Non-pigmented ciliary epithelial cell (primary cell): ENCODE results near the gene NAALADL2.

Experiments used
- DNase-seq: peaks from one replicate; pipeline ENCODE4 v3.0.0-alpha.2; 2010; ENCODE audit warnings: low read depth

The NAALADL2 gene

DNA sequence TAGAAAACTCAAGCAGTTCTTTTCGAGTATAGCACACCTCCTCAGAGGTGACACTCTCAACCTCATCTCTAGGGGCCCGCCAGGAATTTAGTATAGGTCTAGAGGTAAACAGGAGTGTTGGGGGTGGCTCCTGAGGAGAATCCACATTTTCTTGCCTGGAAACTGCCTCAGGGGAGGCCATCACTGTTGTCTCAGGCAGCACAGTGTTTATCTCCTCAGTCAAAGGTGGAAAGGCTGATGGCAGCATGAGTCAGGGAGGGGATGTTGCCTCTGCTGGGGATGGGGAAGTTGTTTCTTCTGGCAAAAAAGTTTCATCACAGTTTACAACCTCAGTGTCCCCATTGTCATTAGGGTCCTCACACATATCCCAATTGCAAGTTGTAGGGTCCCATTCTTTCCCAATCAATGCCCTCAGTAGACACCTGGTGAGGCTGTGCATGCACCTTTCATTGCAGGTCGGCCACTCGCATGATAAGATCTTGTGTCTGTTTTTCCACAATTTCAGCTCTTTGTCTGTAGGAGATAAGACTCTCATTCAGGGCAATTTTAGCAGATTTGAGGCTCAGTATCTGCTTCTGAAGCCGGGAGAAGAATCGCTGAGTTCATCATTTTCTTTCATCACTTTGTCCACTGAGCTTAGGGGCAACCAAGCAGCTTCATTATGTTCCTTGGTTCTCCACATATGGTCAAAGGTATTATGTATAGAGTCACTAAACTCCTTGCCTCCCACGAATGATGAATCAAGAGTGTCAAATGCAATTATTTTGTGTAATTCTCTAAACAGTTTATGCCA, 25.8 kb downstream of the NAALADL2 start:
- no peak for DNase-seq

DNA sequence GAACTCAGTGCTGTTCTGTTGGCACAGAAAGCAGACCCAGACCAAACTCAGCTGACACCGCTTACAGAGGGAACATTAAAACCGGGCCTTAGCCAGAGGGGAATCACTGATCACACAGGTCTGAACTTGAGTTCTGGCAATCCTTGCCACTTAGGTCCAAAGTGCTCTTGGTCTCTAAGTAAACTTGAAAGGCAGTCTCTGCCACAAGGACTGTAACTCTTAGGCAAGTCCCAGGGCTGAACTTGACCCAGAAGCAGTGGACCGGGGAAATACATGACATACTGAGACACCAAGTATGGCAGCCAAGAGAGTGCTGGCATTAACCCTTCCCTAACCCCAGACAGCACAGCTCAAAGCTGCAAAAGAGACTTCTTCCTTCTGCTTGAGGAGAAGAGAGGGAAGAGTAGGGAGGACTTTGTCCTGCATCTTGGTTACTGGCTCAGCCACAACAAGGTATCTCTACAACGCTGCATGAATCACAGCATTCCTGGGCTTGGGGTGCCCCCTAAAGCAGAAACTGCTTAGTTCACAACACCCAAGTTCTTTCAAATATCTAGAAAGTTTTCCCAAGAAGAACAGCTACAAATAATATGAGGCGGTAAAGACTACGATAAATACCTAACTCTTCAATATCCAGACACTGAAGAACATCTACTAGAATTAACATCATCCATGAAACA, 32.5 kb downstream of the NAALADL2 start:
- DNase-seq: no peak

DNA sequence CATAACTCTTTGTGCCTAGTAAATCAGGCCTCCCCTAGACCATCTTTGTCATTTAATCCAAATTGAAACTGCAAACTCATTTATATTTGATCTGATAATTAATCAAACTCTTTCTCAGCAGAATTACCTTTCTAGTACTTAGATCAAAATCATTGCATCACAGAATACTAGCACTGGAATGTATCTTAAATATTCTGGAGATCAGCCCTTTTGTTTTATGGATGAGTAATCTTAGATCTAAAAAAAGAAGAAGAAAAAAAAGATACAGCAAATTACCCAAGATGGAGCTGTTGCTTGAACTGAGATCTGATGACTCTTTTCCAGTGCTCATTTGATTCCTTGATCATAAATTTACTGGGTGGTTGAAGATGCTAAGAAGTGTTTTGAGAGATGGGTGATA, 47.9 kb downstream of the NAALADL2 start:
- no peak for DNase-seq

DNA sequence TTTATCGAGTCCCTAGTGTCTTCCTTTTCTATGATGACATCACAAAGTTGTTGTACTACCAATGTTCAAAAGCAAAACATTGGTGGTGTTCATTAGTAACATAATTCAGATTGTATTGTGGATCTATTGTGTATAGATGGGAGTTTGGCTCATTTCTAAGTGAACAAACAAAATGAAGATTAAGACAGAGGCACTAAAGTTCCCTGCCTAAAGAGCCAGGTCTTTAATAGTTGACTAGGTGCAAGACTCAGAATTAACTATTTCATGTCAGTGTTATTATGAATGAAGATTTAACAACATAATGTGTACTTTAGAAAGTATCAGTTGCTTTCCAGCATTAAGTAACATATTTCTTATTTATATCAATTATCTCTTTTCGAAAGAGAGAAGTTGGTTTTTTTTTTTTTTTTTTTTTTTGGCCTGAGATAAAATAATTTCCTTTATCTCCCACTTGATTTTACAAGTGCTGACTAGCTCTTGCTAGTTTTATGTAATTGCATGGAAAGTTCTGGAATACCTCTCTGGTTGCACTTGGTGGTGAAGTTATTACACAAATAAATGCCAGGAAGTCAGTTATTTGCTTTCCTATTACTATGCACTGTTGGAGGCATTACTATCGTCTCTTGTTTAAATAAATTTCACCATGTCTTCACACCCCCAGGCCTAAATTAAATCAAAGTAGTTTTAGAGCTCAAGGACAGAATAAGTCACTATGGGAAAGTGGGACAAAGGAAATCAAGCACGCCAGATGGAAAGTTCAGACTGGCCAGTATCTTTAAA, 48.7 kb downstream of the NAALADL2 start:
- DNase-seq: no peak

DNA sequence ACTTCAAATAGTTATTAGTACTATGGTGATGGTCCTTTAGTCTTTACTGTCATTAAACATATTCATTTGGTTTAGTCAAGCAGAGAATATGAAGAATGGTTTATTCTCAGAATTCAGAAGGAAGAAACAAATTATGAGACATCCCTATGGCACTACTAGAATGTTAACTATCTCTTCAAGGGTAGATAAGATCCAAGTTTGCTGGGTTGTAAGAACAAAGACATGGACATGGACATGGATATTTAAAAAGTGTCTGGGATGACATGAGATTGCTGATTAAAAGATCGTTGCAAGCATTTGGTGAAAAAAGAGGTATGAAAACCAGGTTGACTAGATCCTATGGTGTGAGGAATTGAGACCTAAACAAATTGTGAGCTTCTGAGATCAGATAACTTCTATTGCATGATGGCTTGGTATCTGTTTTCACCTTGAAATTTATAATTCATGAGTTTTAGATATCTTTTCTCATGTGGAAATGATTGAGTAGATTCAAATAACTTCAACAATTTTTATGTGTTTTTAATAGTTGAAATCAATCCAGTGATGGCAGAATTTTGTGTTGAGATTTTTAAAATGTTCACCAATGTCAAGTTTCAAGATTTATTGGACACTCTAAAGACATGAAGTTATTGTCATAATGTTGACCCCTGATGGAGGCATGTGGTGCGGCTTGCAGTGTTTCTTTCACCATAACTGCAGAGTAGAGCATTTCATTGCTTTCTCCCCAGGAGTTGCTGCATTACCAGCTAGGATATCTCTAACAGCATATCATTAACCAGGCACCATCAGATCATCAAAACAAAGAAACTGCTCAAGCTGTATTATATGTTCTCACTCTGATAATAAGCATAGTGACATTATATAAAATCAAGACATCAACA, 72.6 kb downstream of the NAALADL2 start:
- peak; percentile 44 for DNase-seq

DNA sequence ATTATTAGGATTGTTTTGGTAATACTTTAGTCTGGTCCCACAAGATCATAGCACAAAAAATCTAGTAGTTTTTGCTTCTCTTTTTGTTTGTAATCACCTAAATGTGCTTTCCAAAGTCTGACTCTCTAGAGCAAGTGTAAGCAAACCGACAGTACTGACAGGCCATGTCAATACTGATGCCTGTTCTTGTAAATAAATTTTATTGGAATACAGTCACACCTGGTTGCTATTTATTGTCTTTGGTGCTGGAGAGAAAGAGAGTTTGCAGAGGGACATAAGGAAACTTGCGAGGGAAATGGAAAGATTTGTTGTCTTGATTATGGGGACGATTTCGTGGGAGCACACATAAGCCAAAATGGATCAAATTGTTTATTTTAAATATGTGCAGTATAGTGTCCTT, 77.5 kb downstream of the NAALADL2 start:
- DNase-seq: no peak

DNA sequence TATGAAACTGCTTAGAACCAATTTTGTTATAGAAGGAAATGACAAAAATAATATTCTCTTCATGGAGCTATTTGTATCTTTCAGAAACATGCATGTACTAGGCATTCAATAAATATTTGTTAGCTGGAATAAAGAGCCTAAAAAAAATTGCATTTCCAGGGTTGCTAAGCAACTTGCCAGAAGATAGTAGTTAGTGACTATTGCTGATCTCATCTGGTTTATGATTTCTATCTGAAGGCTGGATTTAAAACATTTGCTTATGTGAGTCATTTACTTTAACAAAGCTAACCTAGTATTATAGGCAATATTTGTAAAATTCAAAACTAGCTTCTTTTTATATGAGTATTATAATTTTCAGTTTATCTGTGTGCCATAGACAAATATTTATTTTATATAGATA, 78.3 kb downstream of the NAALADL2 start:
- peak; percentile 37 for DNase-seq

DNA sequence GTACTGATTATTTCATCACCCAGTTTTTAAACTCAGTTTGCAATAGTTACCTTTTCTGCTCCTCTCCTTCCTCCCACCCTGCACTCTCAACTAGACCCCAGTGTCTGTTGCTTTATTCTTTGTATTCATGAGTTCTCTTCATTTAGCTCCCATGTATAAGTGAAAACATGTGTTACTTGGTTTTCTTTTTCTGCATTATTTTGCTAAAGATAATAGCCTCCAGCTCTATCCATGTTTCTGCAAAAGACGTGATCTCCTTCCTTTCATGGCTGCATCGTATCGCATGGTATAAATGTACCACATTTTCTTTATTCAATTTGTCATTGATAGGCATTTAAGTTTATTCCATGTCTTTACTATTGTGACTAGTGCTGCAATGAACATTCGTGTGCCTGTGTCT, 79.0 kb downstream of the NAALADL2 start:
- no peak for DNase-seq

DNA sequence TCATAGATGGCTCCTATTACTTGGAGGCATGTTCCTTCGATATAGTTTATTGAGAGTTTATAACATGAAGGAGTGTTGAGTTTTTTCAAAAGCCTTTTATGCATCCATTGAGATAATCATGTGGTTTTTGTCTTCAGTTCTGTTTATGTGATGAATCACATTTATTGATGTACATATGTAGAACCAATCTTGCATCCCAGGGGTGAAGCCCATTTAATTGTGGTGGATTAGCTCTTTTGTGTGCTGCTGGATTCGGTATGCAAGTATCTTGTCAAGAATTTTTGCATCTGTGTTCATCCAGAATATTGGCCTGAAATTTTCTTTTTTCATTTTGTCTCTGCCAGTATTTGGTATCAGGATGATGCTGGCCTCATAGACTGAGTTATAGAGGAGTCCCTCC, 81.0 kb downstream of the NAALADL2 start:
- no peak for DNase-seq

DNA sequence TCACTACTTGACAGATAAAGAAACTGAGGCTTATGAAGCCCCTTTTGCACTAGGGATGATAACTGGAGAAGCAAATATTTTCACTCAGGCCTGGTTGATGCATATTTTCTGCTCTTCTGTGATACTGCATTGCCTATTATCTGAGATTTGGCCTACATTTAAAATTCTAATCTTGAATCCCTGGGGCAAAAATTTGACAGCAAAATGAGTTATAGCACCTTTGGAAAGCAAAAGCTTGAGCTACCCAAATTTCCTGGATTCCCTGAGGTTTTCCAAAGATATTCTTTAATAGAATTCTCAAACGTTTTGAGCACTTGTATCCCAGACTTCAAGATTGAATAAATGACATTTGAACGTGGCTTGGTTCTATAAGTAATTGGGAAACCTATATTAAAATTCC, 86.1 kb downstream of the NAALADL2 start:
- DNase-seq: no peak

DNA sequence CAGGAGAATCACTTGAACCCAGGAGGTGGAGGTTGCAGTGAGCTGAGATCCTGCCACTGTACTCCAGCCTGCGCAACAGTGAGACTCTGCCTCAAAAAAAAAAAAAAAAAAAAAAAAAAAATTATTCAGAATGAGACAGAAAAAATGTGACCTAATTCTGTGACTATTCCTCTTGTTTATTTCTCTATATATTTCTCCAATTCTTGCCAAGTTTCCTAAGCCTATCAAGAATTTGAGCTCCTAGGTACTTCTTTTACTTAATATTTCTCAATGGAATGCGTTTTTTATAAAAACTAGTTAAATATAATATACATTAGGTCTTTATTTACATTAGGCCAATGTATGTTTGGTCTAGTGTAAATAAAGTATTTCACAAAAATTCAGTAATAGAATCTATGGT, 86.8 kb downstream of the NAALADL2 start:
- no peak for DNase-seq

DNA sequence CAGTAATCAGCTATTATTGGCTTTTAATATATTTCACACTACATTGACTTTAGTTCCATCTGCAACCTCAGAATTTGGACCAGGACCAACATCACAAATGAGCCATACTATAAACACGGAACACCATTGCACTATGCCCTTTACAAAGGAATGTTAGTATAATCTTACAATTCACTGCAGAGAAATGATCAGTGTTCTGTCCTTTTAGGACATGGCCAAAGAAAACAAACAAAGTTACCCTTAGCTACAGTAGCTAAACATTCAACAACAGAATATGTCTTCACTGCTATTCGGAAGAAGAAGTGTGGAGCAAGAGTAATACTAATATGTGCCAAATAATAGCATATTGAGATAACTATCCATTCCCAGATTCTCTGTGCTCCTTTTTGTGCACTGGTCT, 90.4 kb downstream of the NAALADL2 start:
- DNase-seq: peak; percentile 92

DNA sequence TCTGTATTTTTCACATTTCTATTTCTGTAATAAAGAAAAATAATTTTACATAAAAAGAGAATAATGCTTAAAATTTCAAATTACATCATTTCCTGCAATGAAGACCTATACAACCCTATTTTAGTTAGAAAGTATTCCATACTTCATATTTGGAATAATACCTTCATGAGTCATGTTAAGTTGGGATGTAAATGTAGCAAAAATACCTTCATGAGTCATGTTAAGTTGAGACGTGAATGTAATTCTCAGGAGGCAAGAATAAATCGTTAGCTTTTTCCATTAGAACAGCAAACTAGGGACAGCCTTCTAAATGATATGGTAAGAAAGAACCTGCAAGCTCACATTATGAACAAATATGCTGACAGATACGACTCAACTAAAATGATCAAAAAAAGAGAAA, 91.9 kb downstream of the NAALADL2 start:
- DNase-seq: peak; percentile 82

DNA sequence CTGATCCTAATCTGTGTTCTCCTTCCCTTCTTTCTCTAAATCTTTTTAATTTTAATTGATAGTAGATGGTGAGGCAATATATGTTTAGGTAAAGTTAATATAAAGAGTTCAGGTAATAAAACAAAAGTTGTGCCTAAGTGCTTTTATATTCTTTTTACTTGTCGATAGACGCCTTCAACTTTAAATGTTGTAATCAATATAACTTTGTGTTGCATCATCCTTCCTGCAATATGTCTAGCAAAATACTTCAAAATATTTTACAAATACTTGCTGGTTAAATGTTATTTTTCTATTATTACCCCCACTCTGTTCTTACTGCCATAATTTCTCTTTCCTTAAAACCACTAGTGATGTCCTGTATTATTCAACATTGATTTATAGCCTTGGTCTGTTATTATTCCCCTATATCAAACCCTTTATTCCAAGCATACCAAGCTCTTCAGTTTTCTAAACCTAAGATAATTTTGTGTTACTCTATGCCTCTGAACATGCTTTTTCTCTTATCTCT, 92.4 kb downstream of the NAALADL2 start:
- no peak for DNase-seq

DNA sequence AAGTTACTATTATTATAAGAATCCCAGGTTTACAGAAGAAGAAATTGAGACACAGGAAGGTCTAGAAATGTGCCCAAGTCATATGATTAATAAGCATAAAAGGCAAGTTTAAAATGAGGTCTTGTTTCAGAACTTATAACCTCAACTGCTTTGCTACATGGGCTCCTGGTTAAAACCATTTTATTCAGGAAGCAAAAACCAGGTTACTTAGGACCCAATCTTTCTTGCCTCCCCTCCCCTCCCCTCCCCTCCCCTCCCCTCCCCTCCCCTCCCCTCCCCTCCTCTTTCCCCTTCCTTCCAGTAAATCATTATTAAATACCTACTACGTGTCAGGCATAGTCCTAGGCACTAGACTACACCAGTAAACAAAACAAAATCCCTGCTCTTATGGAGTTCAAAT, 93.9 kb downstream of the NAALADL2 start:
- DNase-seq: no peak

DNA sequence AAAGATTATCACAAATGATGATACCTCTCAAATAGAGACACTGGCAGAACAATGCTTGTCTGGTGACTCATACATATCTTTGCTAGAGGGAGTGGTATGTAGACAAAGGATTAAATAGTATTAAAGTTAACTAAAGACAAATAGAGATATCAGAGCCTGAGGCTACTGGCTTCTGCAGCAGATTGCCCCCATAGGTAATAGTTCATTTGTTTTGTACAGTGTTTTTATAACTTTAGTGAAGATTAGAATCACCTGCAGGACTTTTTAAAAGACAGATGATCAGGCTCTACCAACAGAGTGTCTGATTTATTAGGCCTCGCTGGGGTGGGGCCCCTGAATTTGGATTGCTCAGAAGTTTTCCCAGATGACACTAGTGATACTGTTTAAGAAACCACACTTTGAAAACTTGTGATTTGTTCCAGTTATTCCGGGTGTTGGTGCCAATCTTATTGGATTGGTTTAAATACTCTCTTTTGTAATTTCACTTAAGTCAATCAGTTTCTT, 96.4 kb downstream of the NAALADL2 start:
- DNase-seq: peak; percentile 40

DNA sequence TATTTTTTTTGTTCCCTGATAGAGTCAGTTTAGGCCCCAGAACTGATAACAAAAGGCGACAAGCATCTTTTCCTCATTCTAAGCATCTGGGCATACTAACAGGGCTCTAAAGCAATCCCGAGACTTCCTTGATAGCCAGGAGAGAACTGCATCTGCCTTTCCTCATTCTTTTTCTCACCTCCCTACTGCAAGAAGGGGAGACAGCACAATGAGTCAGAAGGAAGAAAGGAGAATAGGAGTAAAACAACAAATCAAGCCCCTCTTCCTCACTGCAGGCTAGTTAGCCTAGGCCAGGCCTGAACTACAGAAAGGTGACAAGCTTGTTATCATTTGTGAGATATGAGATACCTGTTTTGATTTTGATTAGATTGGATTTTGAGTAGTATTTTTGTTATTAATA, 97.9 kb downstream of the NAALADL2 start:
- DNase-seq: no peak

DNA sequence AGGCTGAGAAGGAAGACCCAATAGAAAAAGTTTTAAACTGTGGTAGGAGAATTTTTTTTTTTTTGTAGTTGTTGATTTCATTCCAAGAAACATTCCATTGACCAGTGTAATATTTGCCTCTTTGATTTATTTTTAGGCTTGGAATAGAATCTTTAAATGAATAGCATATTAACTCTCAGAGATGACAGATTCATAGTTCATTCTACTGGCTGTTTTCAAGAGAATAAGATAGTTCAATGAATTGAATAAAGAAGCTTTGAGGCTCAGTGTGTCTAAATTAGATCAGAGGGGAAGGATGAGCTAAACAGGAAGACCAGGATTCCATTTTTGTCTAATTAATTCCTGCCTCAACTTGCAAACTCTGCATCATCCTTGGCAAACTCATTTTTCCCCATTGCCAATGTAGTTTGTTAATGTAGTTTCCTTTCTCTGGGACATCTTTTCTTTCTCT, 98.4 kb downstream of the NAALADL2 start:
- no peak for DNase-seq

DNA sequence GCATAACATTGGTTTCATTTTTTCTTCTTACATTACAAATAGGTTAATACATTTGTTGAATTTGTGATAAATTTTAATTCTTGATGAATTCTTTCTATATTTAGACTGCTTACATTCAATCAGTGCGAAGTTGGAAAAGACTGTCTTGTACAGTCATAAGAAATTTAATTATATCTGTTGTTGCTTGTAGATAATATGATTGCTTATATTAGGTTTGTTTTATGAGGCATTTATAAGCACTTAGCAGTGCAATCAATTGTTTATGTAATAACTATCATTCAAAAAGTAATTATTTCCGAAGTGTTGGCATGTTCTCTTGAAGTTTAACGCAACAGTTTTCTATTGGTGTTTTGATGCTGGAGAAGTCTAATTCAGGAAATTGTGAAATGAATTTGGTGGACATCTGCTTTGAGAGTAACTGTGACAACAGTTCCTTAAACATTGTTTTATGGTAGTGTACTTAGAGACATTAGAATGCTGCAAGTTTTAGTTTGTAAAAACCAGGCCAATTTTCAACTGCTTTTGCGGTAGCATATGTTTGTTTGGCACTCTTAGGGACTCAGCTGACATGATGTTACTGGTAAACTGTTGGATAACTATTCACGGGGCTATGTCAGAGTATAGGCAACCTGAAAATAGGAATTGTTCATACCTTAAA, 99.7 kb downstream of the NAALADL2 start:
- no peak for DNase-seq

DNA sequence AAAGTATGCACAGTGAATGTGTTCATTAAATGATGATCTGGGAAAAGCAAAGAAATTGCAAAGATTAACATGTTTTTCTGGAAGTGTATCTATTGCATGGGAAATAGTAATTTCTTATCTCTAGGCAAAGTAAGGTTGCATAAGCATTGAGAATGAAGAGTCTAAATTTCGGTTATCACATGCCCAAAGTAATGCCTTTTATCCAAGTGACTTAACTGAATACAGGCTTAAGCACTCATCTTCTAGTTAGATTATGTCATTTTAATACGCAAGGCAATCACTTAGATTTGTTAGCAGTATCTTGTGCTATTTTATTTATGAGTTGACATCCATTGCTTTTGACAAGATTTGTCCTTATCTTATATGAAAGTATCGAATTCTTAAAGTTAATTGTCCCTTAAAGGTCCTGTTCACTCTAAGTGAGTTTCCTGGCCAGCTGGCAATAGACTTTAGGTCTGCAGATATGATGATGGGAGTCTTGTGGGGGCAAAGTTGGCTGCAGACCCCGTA, 100.5 kb downstream of the NAALADL2 start:
- no peak for DNase-seq

DNA sequence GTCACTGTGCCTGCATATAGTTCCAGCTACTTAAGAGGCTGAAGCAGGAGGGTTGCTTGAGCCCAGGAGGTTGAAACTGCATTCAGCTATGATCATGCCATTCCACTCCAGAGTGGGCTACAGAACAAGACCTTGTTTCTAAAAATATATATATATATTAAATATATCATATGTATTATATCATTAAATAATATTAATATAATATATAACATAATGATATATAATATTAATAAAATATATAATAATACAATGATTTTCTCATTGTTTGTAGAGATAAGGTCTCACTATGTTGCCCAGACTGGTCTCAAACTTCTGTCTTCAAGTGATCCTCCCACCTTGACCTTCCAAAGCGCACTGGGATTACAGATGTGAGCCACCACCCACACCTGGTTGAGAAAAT, 101.8 kb downstream of the NAALADL2 start:
- no peak for DNase-seq
